Fibroblast of skin of left biceps (primary cell): Measurements from ENCODE around the gene SBF2.
A peak's percentile ranks its signal among the peaks of the same experiment; 100 is the strongest.

Experiments used
- DNase-seq, 2 experiments: peaks; one replicate each; pipeline ENCODE4 v3.0.0-alpha.2; 2013; ENCODE audit warnings: low read depth in 2 of 2

The SBF2 gene

GRCh38 chr11:10302359-10302743, 8.3 kb upstream of the SBF2 start:
- DNase-seq, result no peak

- peak; percentile 89 to 93 for DNase-seq
Observed at GRCh38 chr11:10301656-10302358, 7.8 kb upstream of the SBF2 start.

GRCh38 chr11:10298342-10298741, 4.3 kb upstream of the SBF2 start:
- peak in 1 of 2 experiments; percentile 74 for DNase-seq

- DNase-seq, result no peak
Observed at GRCh38 chr11:10295064-10295901, 1.3 kb upstream of the SBF2 start.

GRCh38 chr11:10294290-10294953, 403 bp upstream of the SBF2 start:
- no peak for DNase-seq

- no peak for DNase-seq
Observed at GRCh38 chr11:10291801-10292638, 2.0 kb downstream of the SBF2 start.

GRCh38 chr11:10289765-10290380, 4.1 kb downstream of the SBF2 start:
- no peak for DNase-seq

- DNase-seq, result no peak
Observed at GRCh38 chr11:10288881-10289764, 4.9 kb downstream of the SBF2 start.

GRCh38 chr11:10287766-10288715, 6.0 kb downstream of the SBF2 start:
- no peak for DNase-seq

- DNase-seq, result no peak
Observed at GRCh38 chr11:10287140-10287539, 6.9 kb downstream of the SBF2 start.

GRCh38 chr11:10285148-10285802, 8.7 kb downstream of the SBF2 start:
- DNase-seq, result no peak

GRCh38 chr11:10283991-10284390, 10.0 kb downstream of the SBF2 start:
- no peak for DNase-seq

- DNase-seq, result no peak
Observed at GRCh38 chr11:10282117-10282516, 11.9 kb downstream of the SBF2 start.

- peak in 1 of 2 experiments; percentile 14 for DNase-seq
Observed at GRCh38 chr11:10275714-10276113, 18.3 kb downstream of the SBF2 start.

- DNase-seq, result no peak
Observed at GRCh38 chr11:10274726-10275125, 19.3 kb downstream of the SBF2 start.

GRCh38 chr11:10273738-10274137, 20.3 kb downstream of the SBF2 start:
- no peak for DNase-seq

GRCh38 chr11:10272132-10272531, 21.9 kb downstream of the SBF2 start:
- DNase-seq, result no peak

GRCh38 chr11:10268746-10269488, 25.1 kb downstream of the SBF2 start:
- DNase-seq, result no peak
